ENCODE results near the gene PVRIG. TPM values are rescaled to one million over a fixed set of nuclear protein-coding genes. Genes with fewer than 3 reads are reported as not detected.

The PVRIG gene
- total and polyA plus RNA-seq, 9 of the 15 experiments (the other 6 are each of a cell fraction or from before 2014, with no cell fraction given), result 0.16 to 0.64 TPM; not detected in 7

DNA sequence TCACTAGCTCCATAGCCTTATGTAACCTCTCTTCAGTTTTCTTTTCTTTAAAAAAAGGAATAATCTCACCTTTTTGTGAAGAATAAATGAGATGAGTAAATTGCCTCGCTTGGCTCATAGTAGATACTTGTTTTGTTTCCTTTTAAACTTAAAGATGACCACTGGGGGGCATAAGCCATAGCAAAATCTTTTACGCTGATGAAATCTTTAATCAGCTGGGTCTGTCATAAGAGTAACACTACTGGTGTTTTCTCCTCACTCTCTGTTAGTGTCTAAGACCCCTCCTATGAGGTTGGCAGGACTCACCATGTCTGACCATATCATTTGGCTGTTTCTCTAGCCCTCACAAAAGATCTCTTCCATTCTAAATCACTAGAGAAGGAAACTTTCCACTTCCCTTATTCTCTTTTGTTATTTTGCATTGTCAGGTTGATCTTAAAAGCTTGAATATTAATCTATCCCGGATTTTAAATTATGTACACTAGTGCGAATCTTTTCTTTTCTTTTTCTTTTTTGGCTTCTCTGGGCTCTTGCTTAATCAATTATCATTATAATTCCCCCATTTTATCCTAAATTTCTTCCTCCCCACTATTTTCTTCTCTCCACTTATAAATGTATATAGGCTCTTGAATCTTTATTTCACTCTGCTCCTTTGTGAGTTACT, 29.6 kb upstream of the PVRIG start (continued):
- TF ChIP-seq RBBP5 (IDR thresholded peaks at IDR 0.05; ENCODE audit: borderline replicate concordance, insufficient read depth, low read length, poor library complexity, severe bottlenecking) (no peak), PCBP1 (IDR thresholded peaks at IDR 0.05; ENCODE audit: low read depth, low read length, poor library complexity, severe bottlenecking) (no peak), DACH1 (IDR thresholded peaks at IDR 0.05; ENCODE audit: partially characterized antibody) (peak; percentile 80), ZNF696 (CRISPR knock-in tag; conservative IDR thresholded peaks at IDR 0.05) (0 out of 2 replicates have a peak, but pooled peaks have one; percentile 29), SPI1 (IDR thresholded peaks at IDR 0.05; ENCODE audit: borderline replicate concordance, low read depth, low read length) (peak; percentile 43; the same call in 1 of the 2 replicates), HMG20B (CRISPR knock-in tag; IDR thresholded peaks at IDR 0.05) (no peak), KLF13 (tag; IDR thresholded peaks at IDR 0.05; ENCODE audit: borderline replicate concordance, low read depth) (no peak), MTA3 (IDR thresholded peaks at IDR 0.05; ENCODE audit: borderline replicate concordance) (no peak), CEBPG (CRISPR knock-in tag; IDR thresholded peaks at IDR 0.05) (peak; percentile 53; the same call in 1 of the 2 replicates), CEBPG (tag; conservative IDR thresholded peaks at IDR 0.05 in 1 of 2, IDR thresholded peaks at IDR 0.05 in 1 of 2) (peak; percentile 75 to 85), THRAP3 (IDR thresholded peaks at IDR 0.05; ENCODE audit: borderline replicate concordance) (no peak), CXXC5 (CRISPR knock-in tag; IDR thresholded peaks at IDR 0.05) (peak; percentile 31; the same call in 1 of the 2 replicates), BCOR (IDR thresholded peaks at IDR 0.05) (no peak), ZNF445 (CRISPR knock-in tag; IDR thresholded peaks at IDR 0.05; ENCODE audit: low read depth) (0 out of 2 replicates have a peak, but pooled peaks have one; percentile 48), JUND (IDR thresholded peaks at IDR 0.05; ENCODE audit: borderline replicate concordance, low read depth, low read length) (peak; percentile 68; the same call in 1 of the 2 replicates), JUND (tag; IDR thresholded peaks at IDR 0.05; ENCODE audit: borderline replicate concordance, low read depth, low read length) (peak; percentile 44; the same call in 1 of the 3 replicates), CBFA2T2 (conservative IDR thresholded peaks at IDR 0.05) (no peak), HDAC2 (IDR thresholded peaks at IDR 0.05) (peak; percentile 49; the same call in 1 of the 2 replicates), SMAD4 (CRISPR knock-in tag; conservative IDR thresholded peaks at IDR 0.05) (0 out of 2 replicates have a peak, but pooled peaks have one; percentile 26), SAFB2 (IDR thresholded peaks at IDR 0.05; ENCODE audit: borderline replicate concordance, low read depth, low read length, severe bottlenecking) (no peak), GTF2F1 (IDR thresholded peaks at IDR 0.05; ENCODE audit: low read depth, low read length) (no peak), POLR2B (IDR thresholded peaks at IDR 0.05; ENCODE audit: low read depth, partially characterized antibody) (no peak)
- TF ChIP-seq, protein P1, sequence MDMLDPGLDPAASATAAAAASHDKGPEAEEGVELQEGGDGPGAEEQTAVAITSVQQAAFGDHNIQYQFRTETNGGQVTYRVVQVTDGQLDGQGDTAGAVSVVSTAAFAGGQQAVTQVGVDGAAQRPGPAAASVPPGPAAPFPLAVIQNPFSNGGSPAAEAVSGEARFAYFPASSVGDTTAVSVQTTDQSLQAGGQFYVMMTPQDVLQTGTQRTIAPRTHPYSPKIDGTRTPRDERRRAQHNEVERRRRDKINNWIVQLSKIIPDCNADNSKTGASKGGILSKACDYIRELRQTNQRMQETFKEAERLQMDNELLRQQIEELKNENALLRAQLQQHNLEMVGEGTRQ (CRISPR knock-in tag; IDR thresholded peaks at IDR 0.05), result no peak
- TF ChIP-seq, protein P2, sequence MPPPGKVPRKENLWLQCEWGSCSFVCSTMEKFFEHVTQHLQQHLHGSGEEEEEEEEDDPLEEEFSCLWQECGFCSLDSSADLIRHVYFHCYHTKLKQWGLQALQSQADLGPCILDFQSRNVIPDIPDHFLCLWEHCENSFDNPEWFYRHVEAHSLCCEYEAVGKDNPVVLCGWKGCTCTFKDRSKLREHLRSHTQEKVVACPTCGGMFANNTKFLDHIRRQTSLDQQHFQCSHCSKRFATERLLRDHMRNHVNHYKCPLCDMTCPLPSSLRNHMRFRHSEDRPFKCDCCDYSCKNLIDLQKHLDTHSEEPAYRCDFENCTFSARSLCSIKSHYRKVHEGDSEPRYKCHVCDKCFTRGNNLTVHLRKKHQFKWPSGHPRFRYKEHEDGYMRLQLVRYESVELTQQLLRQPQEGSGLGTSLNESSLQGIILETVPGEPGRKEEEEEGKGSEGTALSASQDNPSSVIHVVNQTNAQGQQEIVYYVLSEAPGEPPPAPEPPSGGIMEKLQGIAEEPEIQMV (tag; conservative IDR thresholded peaks at IDR 0.05; ENCODE audit: low read depth), result 0 out of 2 replicates have a peak, but pooled peaks have one; percentile 3

All from K562 (cell line).